Left lung (tissue), 10 donors: ENCODE data around the gene PTPRU. TPM values are rescaled to one million over a fixed set of nuclear protein-coding genes. Genes with fewer than 3 reads are reported as not detected.
"Not testable (repeated sequence)": the region's sequence is repeated elsewhere in the genome, so short reads cannot be mapped to it uniquely, and the experiment has no call there.

Source experiments
- ATAC-seq: fragments of 200-7000 bp; cut with Tn5 transposase; one replicate; pipeline ENCODE4 v1.9.1; 2020; ENCODE audit warnings: moderate library complexity
- DNase-seq, 4 donors: peaks; one replicate each; pipeline ENCODE4 v3.0.0-alpha.2; 2013 to 2020
- H3K27ac ChIP-seq, 2 donors: fragments of 200-600 bp; sonication (generic) in 1 of 2; one replicate each; pipeline versions ENCODE4 v1.5.0 to v1.8.0; 2020 to 2021
- H3K27me3 ChIP-seq, 2 donors: fragments of 200-600 bp; sonication (generic) in 1 of 2; one replicate each; pipeline versions ENCODE4 v1.5.0 to v1.8.0; 2020 to 2021
- H3K36me3 ChIP-seq, 2 donors: fragments of 200-600 bp; sonication (generic) in 1 of 2; one replicate each; pipeline versions ENCODE4 v1.5.0 to v1.8.0; 2020 to 2021
- H3K4me1 ChIP-seq, 2 donors: fragments of 200-600 bp; one replicate each; pipeline ENCODE4 v1.8.0; 2021
- H3K4me3 ChIP-seq, 2 donors: fragments of 200-600 bp; sonication (generic) in 1 of 2; one replicate each; pipeline versions ENCODE4 v1.5.0 to v1.8.0; 2020 to 2021; ENCODE audit warnings: mild to moderate bottlenecking in 1 of 2
- H3K9me3 ChIP-seq, 2 donors: fragments of 200-600 bp; sonication (generic) in 1 of 2; one replicate each; pipeline versions ENCODE4 v1.5.0 to v1.8.0; 2020 to 2021
- intact Hi-C, 2 donors: fragments of 100-400 bp; cut with DNase I; formaldehyde crosslinking; loops; one replicate each; pipeline versions ENCODE4 v1.11.2 to v1.14.2; 2022
- polyA plus RNA-seq, 6 donors: library from polyadenylated mRNA; unstranded; fragments of 120-200 nt; gene quantifications; one replicate each; pipeline ENCODE4 v1.2.1, GENCODE V29; 2013; ENCODE audit not compliant: insufficient read length in 6 of 6
- total RNA-seq, 2 donors: library from RNA; stranded (reverse); fragmentation: NEBNext Ultra II Directional; extraction: Animal tissue kit (Norgen Biotek cat#: 25700); gene quantifications; one replicate each; pipeline ENCODE4 v1.2.1, GENCODE V29; 2021
- TF ChIP-seq, protein P1 (sequence below), 2 donors: fragments of 200-600 bp; sonication (generic) in 1 of 2; IDR thresholded peaks; one replicate each; pipeline versions ENCODE4 v1.5.0 to v1.8.0; 2021; ENCODE audit warnings: antibody characterized with exemption in 2 of 2
- donor health status: DM: no; HTN: yes; CAD: no.
- donor health status: DM: no; HTN: no; CAD: no.

Gene PTPRU
- total and polyA plus RNA-seq, 8 donors = 15.5 to 45.4 (median 18.8) TPM

- TF ChIP-seq, protein P1, sequence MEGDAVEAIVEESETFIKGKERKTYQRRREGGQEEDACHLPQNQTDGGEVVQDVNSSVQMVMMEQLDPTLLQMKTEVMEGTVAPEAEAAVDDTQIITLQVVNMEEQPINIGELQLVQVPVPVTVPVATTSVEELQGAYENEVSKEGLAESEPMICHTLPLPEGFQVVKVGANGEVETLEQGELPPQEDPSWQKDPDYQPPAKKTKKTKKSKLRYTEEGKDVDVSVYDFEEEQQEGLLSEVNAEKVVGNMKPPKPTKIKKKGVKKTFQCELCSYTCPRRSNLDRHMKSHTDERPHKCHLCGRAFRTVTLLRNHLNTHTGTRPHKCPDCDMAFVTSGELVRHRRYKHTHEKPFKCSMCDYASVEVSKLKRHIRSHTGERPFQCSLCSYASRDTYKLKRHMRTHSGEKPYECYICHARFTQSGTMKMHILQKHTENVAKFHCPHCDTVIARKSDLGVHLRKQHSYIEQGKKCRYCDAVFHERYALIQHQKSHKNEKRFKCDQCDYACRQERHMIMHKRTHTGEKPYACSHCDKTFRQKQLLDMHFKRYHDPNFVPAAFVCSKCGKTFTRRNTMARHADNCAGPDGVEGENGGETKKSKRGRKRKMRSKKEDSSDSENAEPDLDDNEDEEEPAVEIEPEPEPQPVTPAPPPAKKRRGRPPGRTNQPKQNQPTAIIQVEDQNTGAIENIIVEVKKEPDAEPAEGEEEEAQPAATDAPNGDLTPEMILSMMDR (IDR thresholded peaks at IDR 0.05) = no peak
- intact Hi-C loops = no loop called here
- Histone ChIP-seq H3K36me3 (peaks cover 0 to 22% of the 10 kb centered on the region in 2 donors), H3K27ac (no peak overlapping the region), H3K9me3 (no peaks in the 10 kb centered on the region), H3K4me3 (no peak overlapping the region), H3K27me3 (no peaks in the 10 kb centered on the region), H3K4me1 (no peaks in the 10 kb centered on the region)
- no peak for ATAC-seq
- DNase-seq = peak in 1 of 4 donors; percentile 57
Observed at GRCh38 chr1:29311352-29312030, 75.2 kb downstream of the PTPRU start.

- ATAC-seq (no peak), DNase-seq (peak in 1 of 4 donors; percentile 72)
- intact Hi-C loops = no loop called here
- no peak overlapping the region for H3K27ac ChIP-seq
- peaks cover 0 to 31% of the 10 kb centered on the region in 2 donors for H3K36me3 ChIP-seq
- H3K9me3 ChIP-seq = no peaks in the 10 kb centered on the region
- TF ChIP-seq, protein P1 (IDR thresholded peaks at IDR 0.05) = no peak
- H3K27me3 ChIP-seq = no peaks in the 10 kb centered on the region
- no peaks in the 10 kb centered on the region for H3K4me1 ChIP-seq
- H3K4me3 ChIP-seq = no peak overlapping the region
Observed at GRCh38 chr1:29312469-29313461, 76.4 kb downstream of the PTPRU start.

- H3K4me1 ChIP-seq, intact Hi-C loops, ATAC-seq, H3K27ac ChIP-seq, H3K27me3 ChIP-seq, H3K4me3 ChIP-seq, H3K9me3 ChIP-seq: not testable (repeated sequence)
- peak in 1 of 4 donors; percentile 12 for DNase-seq
- peaks cover 0 to 37% of the 10 kb centered on the region in 2 donors for H3K36me3 ChIP-seq
Observed at GRCh38 chr1:29314685-29315084, 78.4 kb downstream of the PTPRU start.

DNA sequence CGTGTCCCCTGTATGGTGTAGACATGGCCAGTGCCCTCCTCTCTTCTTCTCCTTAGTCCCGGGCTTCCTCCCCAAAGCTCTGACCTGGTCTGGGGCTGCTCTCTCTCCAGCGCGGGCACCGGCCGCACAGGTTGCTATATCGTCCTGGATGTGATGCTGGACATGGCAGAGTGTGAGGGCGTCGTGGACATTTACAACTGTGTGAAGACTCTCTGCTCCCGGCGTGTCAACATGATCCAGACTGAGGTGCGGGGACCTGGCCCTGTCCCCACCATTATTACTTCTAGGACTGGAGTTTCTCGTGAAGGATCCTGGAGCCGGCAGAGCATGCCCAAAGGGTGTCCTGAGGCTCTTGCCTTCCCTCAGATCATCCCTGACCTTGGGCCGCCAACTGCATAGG, 78.9 kb downstream of the PTPRU start:
- intact Hi-C loops = no loop called here
- ATAC-seq (no peak), DNase-seq (peak in 1 of 4 donors; percentile 57)
- H3K4me1 ChIP-seq = no peaks in the 10 kb centered on the region
- H3K9me3 ChIP-seq = no peaks in the 10 kb centered on the region
- H3K4me3 ChIP-seq = no peak overlapping the region
- peaks cover 0 to 37% of the 10 kb centered on the region in 2 donors for H3K36me3 ChIP-seq
- H3K27ac ChIP-seq = no peak overlapping the region
- H3K27me3 ChIP-seq = no peaks in the 10 kb centered on the region
- TF ChIP-seq, protein P1 (IDR thresholded peaks at IDR 0.05) = no peak

DNA sequence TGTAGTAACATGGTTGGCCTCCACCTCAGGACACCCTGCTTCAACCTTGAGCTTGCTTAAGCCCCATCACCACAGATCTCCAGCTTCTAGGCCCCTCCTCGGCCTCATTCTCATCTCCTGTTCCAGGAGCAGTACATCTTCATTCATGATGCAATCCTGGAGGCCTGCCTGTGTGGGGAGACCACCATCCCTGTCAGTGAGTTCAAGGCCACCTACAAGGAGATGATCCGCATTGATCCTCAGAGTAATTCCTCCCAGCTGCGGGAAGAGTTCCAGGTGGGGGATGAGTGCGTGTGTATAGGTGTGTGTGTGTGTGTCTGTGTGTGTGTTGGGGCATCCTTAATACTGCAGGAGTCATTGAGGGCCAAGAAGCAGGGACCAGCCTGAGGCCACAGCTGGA, 79.6 kb downstream of the PTPRU start:
- TF ChIP-seq, protein P1 (IDR thresholded peaks at IDR 0.05) = no peak
- DNase-seq = peak in 1 of 4 donors; percentile 5
- intact Hi-C loops = no loop called here
- Histone ChIP-seq H3K9me3 (no peaks in the 10 kb centered on the region), H3K27ac (no peak overlapping the region), H3K36me3 (peaks cover 0 to 42% of the 10 kb centered on the region in 2 donors), H3K4me3 (no peak overlapping the region), H3K27me3 (no peaks in the 10 kb centered on the region), H3K4me1 (no peaks in the 10 kb centered on the region)
- ATAC-seq = no peak
